ENCODE measurements around the gene PPP1CB. TPM values are rescaled to one million over a fixed set of nuclear protein-coding genes. Genes with fewer than 3 reads are reported as not detected.

PPP1CB gene
- total RNA-seq, 2 experiments from 2014 or later: 225 to 241 TPM

DNA sequence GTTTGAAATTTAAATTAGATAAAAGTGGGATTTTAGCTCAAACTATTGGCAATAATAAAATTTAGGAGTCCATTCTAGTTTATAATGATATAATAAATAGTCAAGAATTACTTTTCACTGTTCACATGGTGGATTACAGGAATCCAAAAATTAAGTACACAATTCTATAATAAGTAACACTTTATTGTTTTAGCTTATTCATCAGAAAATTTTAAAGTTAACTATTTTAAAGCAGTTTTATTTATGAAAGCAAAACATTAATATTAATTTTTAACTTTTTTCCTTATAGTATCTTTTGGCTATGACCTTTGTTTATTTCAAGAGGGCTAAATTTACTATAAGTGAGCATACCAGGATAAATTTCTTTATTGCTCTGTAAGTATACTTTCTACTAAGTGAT is 70.4 kb downstream of the PPP1CB start:
- POLR2A ChIA-PET: no interaction called here
- CTCF ChIA-PET: no interaction called here

DNA sequence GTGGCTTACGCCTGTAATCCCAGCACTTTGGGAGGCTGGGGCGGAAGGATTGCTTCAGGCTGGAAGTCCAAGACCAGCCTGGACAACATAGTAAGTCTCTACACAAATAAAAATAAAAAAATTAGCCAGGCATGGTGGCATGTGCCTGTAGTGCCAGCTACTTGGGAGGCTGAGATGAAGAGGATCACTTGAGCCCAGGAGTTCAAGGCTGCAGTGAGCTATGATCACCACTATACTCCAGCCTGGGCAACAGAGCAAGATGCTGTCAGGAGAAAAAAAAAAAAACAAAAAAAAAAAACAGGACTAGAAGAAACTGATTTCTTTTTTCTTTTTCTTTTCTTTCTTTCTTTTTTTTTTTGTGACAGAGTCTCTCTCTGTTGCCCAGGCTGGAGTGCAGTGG is 72.6 kb downstream of the PPP1CB start:
- POLR2A ChIA-PET: interaction anchor here (0.7 kb wide), 1 partner anchor 14 kb away, joined by 5 read pairs; no protein-coding TSS in a partner anchor
- CTCF ChIA-PET: interaction anchor here (0.6 to 0.7 kb wide), 2 partner anchors 11 to 554 kb away, joined by 3 read pairs; no protein-coding TSS in a partner anchor

DNA sequence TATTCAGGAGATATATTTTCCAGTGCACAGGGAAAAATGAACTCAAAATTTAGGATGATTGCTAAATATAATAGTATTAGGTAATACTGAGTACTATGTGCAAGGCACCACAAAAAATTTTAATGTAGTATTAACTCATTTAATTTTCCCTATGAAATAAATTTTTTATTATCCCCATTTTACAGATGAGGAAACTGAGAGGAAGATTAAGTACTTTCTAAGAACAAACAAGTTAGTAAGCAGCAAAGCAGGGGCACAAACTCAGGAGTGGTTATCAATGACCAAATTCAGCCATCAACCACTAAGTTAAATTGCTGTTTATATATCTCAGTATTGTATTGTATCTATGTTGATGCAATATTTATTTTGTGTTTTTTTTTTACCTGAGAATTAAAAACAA is 73.2 kb downstream of the PPP1CB start:
- CTCF ChIA-PET: interaction anchor here (0.6 to 0.7 kb wide), 2 partner anchors 35 to 553 kb away, joined by 3 to 4 read pairs; no protein-coding TSS in a partner anchor
- POLR2A ChIA-PET: no interaction called here

DNA sequence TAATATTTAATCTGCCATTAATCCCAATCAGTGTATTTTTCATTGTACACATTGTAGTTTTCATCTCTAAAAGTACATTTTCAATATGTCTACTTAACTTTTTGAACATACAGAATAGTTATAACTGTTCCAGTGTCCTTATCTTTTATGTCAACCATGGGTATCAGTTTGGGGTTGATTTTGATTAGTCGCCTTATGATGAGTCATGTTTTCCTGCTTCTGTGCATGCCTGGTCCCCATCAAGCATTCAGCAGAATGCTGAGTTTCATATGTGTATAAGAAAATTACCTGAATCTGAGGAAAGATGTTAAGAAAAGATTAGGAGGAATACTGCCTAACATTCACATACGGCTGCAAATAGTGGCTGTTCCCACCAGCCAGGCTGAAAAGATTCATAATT is 76.8 kb downstream of the PPP1CB start:
- ChIA-PET CTCF (no interaction called here), POLR2A (no interaction called here)

DNA sequence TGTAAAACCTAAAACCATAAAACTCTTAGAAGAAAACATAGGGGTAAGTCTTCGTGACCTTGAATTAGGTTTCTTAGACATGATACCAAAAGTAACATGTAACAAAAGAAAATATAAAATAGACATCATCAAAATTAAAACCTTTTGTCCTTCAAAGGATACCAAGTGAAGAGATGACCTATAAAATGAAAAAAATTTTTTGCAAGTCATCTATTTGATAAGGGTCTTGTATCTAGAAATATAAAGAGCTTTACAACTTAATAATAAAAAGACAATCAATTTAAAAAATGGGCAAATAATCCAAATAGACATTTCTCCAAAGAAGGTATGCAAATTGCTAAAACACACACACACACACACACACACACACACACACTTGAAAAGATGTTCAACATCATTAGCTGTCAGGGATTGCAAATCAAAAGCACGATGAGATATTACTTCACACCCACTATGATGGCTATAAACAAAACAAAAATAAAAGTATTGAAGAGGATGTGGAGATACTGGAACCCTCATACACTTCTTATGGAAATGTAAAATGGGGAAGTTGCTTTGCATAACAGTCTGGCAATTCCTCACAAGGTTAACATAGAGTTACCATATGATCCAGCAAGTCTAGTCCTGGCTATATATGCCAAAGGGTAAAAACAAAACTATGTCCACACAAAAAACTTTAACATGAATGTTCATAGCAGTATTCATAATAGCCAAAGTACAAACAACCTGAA is 82.3 kb downstream of the PPP1CB start:
- ChIA-PET CTCF (no interaction called here), POLR2A (no interaction called here)

DNA sequence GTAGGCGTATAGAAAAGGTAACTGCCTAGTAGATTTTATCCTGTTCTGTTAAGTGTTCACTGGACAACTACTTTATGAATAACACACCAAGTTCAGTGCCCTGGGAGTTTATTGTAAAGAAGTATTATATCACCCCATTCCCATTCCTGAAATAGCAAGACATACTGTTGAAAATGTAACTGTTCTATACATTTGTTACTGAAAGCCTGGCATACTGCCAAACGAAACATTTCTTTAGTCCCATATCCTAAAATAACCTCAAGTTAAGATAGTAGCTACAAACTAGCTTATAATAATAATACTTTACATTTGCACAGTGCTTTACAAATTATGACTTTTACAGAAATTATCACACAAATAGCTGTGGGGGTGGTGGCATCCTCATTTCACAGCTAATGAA is 84.2 kb downstream of the PPP1CB start:
- POLR2A ChIA-PET: no interaction called here
- CTCF ChIA-PET: no interaction called here

DNA sequence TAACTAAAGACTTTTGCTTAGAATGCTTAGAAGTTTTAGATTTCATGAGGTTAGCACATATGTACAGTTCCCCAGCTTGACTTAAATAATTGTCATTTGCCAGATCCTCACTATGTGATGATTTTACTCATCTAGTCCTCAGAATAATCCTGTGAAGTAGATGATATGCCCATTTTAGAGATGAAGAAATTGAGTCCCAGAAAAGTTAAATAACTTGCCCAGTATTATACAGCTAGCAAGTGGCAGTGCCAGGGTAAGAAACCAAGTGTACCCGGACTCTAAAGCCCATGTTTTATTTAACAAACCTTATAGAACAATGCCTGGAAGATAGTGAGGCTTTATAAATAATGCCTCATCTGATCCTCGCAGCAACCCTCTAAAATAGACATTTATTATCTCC is 87.3 kb downstream of the PPP1CB start:
- ChIA-PET CTCF (no interaction called here), POLR2A (no interaction called here)

DNA sequence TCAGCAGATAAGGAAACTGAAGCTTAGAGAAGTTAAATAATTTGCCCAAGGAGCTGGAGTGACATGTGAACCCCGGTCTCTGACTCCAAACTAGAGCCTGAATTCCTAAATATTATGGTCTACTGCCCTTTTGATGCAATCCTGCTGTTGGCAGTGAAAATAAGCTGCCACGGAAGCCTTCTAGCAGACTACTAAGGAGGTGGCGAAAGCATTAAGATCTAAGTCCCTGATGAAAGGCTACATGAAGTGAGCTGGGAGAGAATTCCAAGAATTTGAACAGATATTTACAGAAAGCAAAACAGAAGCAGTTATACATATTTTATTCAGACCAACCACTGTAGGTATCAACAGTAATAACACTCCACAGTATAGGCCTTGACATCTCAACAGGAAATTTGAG is 90.4 kb downstream of the PPP1CB start:
- ChIA-PET POLR2A (no interaction called here), CTCF (interaction anchor here (0.5 kb wide), 1 partner anchor 65 kb away, joined by 3 read pairs; no protein-coding TSS in a partner anchor)

Other genes with a start within 250 kb of the PPP1CB start
- under 1 TPM; 0.89 to 0.99 TPM for gene SPDYA, start 59.0 kb downstream of the PPP1CB start, total RNA-seq
- 10 to 100 TPM; 19.0 to 19.6 TPM for gene TRMT61B, start 118.5 kb downstream of the PPP1CB start, total RNA-seq
- 100 to 1,000 TPM; 175 to 178 TPM for gene WDR43, start 142.8 kb downstream of the PPP1CB start, total RNA-seq
- 1 to 10 TPM; 5.7 to 6.4 TPM for gene TOGARAM2, start 229.5 kb downstream of the PPP1CB start, total RNA-seq

Measured in activated CD8-positive, alpha-beta memory T cell treated with anti-CD3 and anti-CD28 coated beads for 36 hours (primary cell).